GM12878 (cell line): ENCODE measurements around the gene CELF2. TPM values are rescaled to one million over a fixed set of nuclear protein-coding genes. Genes with fewer than 3 reads are reported as not detected.
A peak's percentile ranks its signal among the peaks of the same experiment; 100 is the strongest.

Source experiments
- ATAC-seq: fragments of 200-7000 bp; cut with Tn5 transposase; 3 replicates; pipeline ENCODE4 v1.9.1; 2020; ENCODE audit warnings: mild to moderate bottlenecking, moderate library complexity
- BruUV-seq: library from RNA; stranded (reverse); fragments of 400-500 nt; replicated peaks from 2 replicates; lab custom pipeline; 2021; lab: Mats Ljungman, UMichigan
- CTCF ChIA-PET: fragments of 300-600 bp; sonication (Branson Sonifier 250); formaldehyde crosslinking; extraction: SDS; loops from one replicate; lab custom pipeline; 2021; ENCODE audit warnings: inconsistent platforms; lab: Yijun Ruan, JAX
- POLR2A ChIA-PET: fragments of 350-600 bp; formaldehyde crosslinking; extraction: SDS; loops from one replicate; lab custom pipeline; 2021; ENCODE audit warnings: inconsistent platforms; lab: Charles Lee
- RAD21 ChIA-PET: fragments of 300-600 bp; sonication (Branson Sonifier 250); formaldehyde crosslinking; loops from one replicate; lab custom pipeline; 2023; ENCODE audit warnings: antibody characterized with exemption; ENCODE audit not compliant: unreplicated experiment; lab: Charles Lee
- SMC1A ChIA-PET: fragments of 300-600 bp; sonication (Branson Sonifier 250); formaldehyde crosslinking; loops from one replicate; lab custom pipeline; 2023; ENCODE audit not compliant: unreplicated experiment, uncharacterized antibody; lab: Charles Lee
- DNase-seq: peaks from one replicate; pipeline ENCODE4 v3.0.0-alpha.2; 2011; ENCODE audit warnings: low read depth, low spot score
- FAIRE-seq: peaks from 3 replicates; lab custom pipeline; 2011; peaks lifted over from hg19 to GRCh38; lab: Jason Lieb, UNC
- H2AFZ ChIP-seq: 2 replicates; pipeline ENCODE4 v1.6.0; 2011; ENCODE audit warnings: low read depth, low read length, control low read depth; ENCODE audit not compliant: control insufficient read depth
- H3K27ac ChIP-seq: 2 replicates; pipeline ENCODE4 v1.5.1; 2011; ENCODE audit warnings: control low read depth; ENCODE audit not compliant: control insufficient read depth, insufficient read depth
- H3K27me3 ChIP-seq, 2 experiments: replicated peaks in 1 of 2; 2 replicates each; pipeline versions ENCODE4 v1.6.0 to v1.6.1; 2011; ENCODE audit warnings: low read length in 1 of 2; ENCODE audit not compliant: control insufficient read depth in 2 of 2, insufficient read depth in 2 of 2
- H3K36me3 ChIP-seq, 2 experiments: 2 replicates each; pipeline ENCODE4 v1.5.1; 2011; ENCODE audit warnings: low read length in 1 of 2; ENCODE audit not compliant: control insufficient read depth in 2 of 2, insufficient read depth in 2 of 2
- H3K4me1 ChIP-seq: 2 replicates; pipeline ENCODE4 v1.6.1; 2011; ENCODE audit warnings: mild to moderate bottlenecking, low read length, moderate library complexity, mixed read lengths; ENCODE audit not compliant: control insufficient read depth, insufficient read depth
- H3K4me2 ChIP-seq: 2 replicates; pipeline ENCODE4 v1.6.0; 2011; ENCODE audit warnings: control low read depth; ENCODE audit not compliant: control insufficient read depth, insufficient read depth
- H3K4me3 ChIP-seq: fragments of 200-600 bp; sonication (generic); 2 replicates; pipeline ENCODE4 v1.5.1; 2016
- H3K79me2 ChIP-seq: 2 replicates; pipeline ENCODE4 v1.6.0; 2011; ENCODE audit warnings: low read length; ENCODE audit not compliant: control insufficient read depth, insufficient read depth
- H3K9ac ChIP-seq: 2 replicates; pipeline ENCODE4 v1.8.0; 2011; ENCODE audit warnings: low read length, control low read depth, mixed read lengths; ENCODE audit not compliant: control insufficient read depth, insufficient read depth
- H3K9me3 ChIP-seq: replicated peaks from 3 replicates; pipeline ENCODE4 v1.5.1; 2011; ENCODE audit warnings: mild to moderate bottlenecking, low read length; ENCODE audit not compliant: control insufficient read depth, insufficient read depth
- H4K20me1 ChIP-seq: 2 replicates; pipeline ENCODE4 v1.6.0; 2011; ENCODE audit not compliant: control insufficient read depth, insufficient read depth
- CBX5 ChIP-seq: sonication (generic); IDR thresholded peaks from 2 replicates; pipeline ENCODE4 v1.6.1; 2016; ENCODE audit warnings: low read depth, moderate library complexity, mild to moderate bottlenecking, inconsistent platforms
- EGR1 ChIP-seq, 2 experiments: IDR thresholded peaks; 1 replicate in 1 of 2; 2 replicates in 1 of 2; pipeline ENCODE4 v1.6.1; 2011 to 2012; ENCODE audit warnings: low read depth in 2 of 2, low read length in 2 of 2, borderline replicate concordance in 1 of 2, mild to moderate bottlenecking in 1 of 2, moderate library complexity in 1 of 2
- FOXM1 ChIP-seq: IDR thresholded peaks from 2 replicates; pipeline ENCODE4 v1.6.1; 2012; ENCODE audit warnings: low read depth, mild to moderate bottlenecking, inconsistent platforms, low read length, moderate library complexity
- JUND ChIP-seq: IDR thresholded peaks from 2 replicates; pipeline ENCODE4 v1.6.1; 2012; ENCODE audit warnings: low read depth, mild to moderate bottlenecking, low read length, improper control_type of control experiment, moderate library complexity
- NFYA ChIP-seq: IDR thresholded peaks from 2 replicates; pipeline ENCODE4 v1.6.1; 2011; ENCODE audit warnings: low read depth, mild to moderate bottlenecking, low read length, improper control_type of control experiment, borderline replicate concordance
- NFYB ChIP-seq: IDR thresholded peaks from 2 replicates; pipeline ENCODE4 v1.6.1; 2011; ENCODE audit warnings: low read depth, mild to moderate bottlenecking, low read length, improper control_type of control experiment, moderate library complexity; ENCODE audit not compliant: insufficient read depth
- PML ChIP-seq: IDR thresholded peaks from 2 replicates; pipeline ENCODE4 v1.6.1; 2012; ENCODE audit warnings: low read length, inconsistent platforms
- POU2F2 ChIP-seq: IDR thresholded peaks from 3 replicates; pipeline ENCODE4 v1.6.1; 2011; ENCODE audit warnings: low read depth, mild to moderate bottlenecking, low read length, borderline replicate concordance
- RAD21 ChIP-seq: IDR thresholded peaks from 2 replicates; pipeline ENCODE4 v1.6.1; 2011; ENCODE audit warnings: mild to moderate bottlenecking, low read depth, low read length, moderate library complexity; ENCODE audit not compliant: insufficient read depth
- SIX5 ChIP-seq: IDR thresholded peaks from 2 replicates; pipeline ENCODE4 v1.6.1; 2011; ENCODE audit warnings: mild to moderate bottlenecking, low read depth, low read length, moderate library complexity; ENCODE audit not compliant: severe bottlenecking
- SREBF2 ChIP-seq: IDR thresholded peaks from 2 replicates; pipeline ENCODE4 v1.6.1; 2012; ENCODE audit warnings: mild to moderate bottlenecking, low read length
- WGBS: methylation state at CpG from one replicate; pipeline ENCODE4 v1.1.6; 2016; ENCODE audit warnings: low lambda C conversion rate; ENCODE audit not compliant: insufficient replicate concordance, insufficient coverage; ENCODE audit errors: missing lambda C conversion rate; 5-methylcytosine and 5-hydroxymethylcytosine counted together
- in situ Hi-C: fragments of 300-500 bp; cut with MboI; formaldehyde crosslinking; loops from 9 replicates; pipeline ENCODE4 v1.14.3; 2018; ENCODE audit warnings: mixed read lengths
- intact Hi-C: fragments of 100-400 bp; cut with micrococcal nuclease; formaldehyde crosslinking; loops from one replicate; pipeline ENCODE4 v1.14.2; 2022; ENCODE audit not compliant: unreplicated experiment
- polyA plus RNA-seq, 11 experiments: library from polyadenylated mRNA; depleted of rRNA in 4 of 11; unstranded in 6 of 11; stranded (reverse) in 5 of 11; fragments of >200 nt; fragmentation: Nextera tagmentation in 4 of 11; fragmentation: Illumina TruSeq in 1 of 11; extraction: Ambion mirVana in 4 of 11; extraction: Trizol in 1 of 11; gene quantifications; 1 replicate in 1 of 11; 2 replicates in 10 of 11; pipeline versions ENCODE4 v1.2.1 to v1.2.3, GENCODE V29; 2011 to 2016; ENCODE audit warnings: inconsistent platforms in 2 of 11, missing spikeins in 2 of 11, low read depth in 1 of 11
- total RNA-seq, 4 experiments: library from RNA; depleted of rRNA in 3 of 4; stranded (reverse); fragments of >200 nt in 3 of 4; fragmentation: Illumina TruSeq in 1 of 4; extraction: Trizol in 1 of 4; gene quantifications; 2 replicates each; pipeline versions ENCODE4 v1.2.1 to v1.2.3, GENCODE V29; 2013 to 2021

The CELF2 gene
- total and polyA plus RNA-seq, 10 of the 15 experiments (the other 5 are each of a cell fraction or from before 2014, with no cell fraction given), result 20.8 to 129 (median 86.3) TPM

- Histone ChIP-seq H3K4me3 (no peak overlapping the region), H3K36me3 (no peaks in the 10 kb centered on the region), H3K79me2 (no peaks in the 10 kb centered on the region), H3K9me3 (no peaks in the 10 kb centered on the region), H3K27ac (no peak overlapping the region), H3K27me3 (peaks cover 2 to 25% of the 10 kb centered on the region in 2 experiments; a peak in 3 of 4 replicates), H3K4me2 (peak overlapping the region; percentile 61; the same call in 1 of the 2 replicates), H4K20me1 (no peaks in the 10 kb centered on the region), H3K4me1 (no peaks in the 10 kb centered on the region), H2AFZ (no peak overlapping the region), H3K9ac (no peak overlapping the region)
- no peak for DNase-seq
- ChIA-PET SMC1A (interaction anchor here (0.7 to 1.2 kb wide), 3 partner anchors 8 to 134 kb away, joined by 3 to 4 read pairs (median 3); no protein-coding TSS in a partner anchor), RAD21 (no interaction called here), POLR2A (no interaction called here), CTCF (interaction anchor here (1.0 kb wide), 1 partner anchor 499 kb away, joined by 3 read pairs; no protein-coding TSS in a partner anchor)
- ATAC-seq, result no peak
- no TSS peak for BruUV-seq
- FAIRE-seq, result peak; percentile 79
- intact Hi-C loops (loop anchor here (10.0 kb wide), 1 partner anchor 256 kb away; no protein-coding TSS in a partner anchor), in situ Hi-C loops (no loop called here)
- 33% methylated on average over 11 of the region's 11 CpGs for WGBS
- no peak for TF ChIP-seq SREBF2
- no peak for TF ChIP-seq NFYB
- TF ChIP-seq POU2F2, result no peak
- TF ChIP-seq RAD21, result no peak
- no peak for TF ChIP-seq FOXM1
- TF ChIP-seq PML, result no peak
- TF ChIP-seq SIX5, result no peak
- no peak for TF ChIP-seq JUND
- TF ChIP-seq CBX5, result no peak
- TF ChIP-seq EGR1 (IDR thresholded peaks at IDR 0.05; ENCODE audit: borderline replicate concordance in 1 of 2, low read depth in 2 of 2, low read length in 2 of 2), result no peak
- TF ChIP-seq NFYA, result no peak
Measured at GRCh38 chr10:11018855-11019631, 1.4 kb downstream of the CELF2 start.
